ENCODE data around the gene CYTIP.
"Not testable (repeated sequence)": the region's sequence is repeated elsewhere in the genome, so short reads cannot be mapped to it uniquely, and the experiment has no call there.

CYTIP gene

GRCh38 chr2:157414050-157414449 lies 29.8 kb downstream of the CYTIP start:
- H3K4me3 ChIP-seq (ENCODE audit: low read depth, low read length) = no peak overlapping the region
- no peaks in the 10 kb centered on the region for H3K9me3 ChIP-seq (ENCODE audit: severe bottlenecking)
- no peak overlapping the region for H3K27ac ChIP-seq
- no peaks in the 10 kb centered on the region for H3K27me3 ChIP-seq (ENCODE audit: insufficient read depth, low read depth, severe bottlenecking)
- TF ChIP-seq CTCF (IDR thresholded peaks at IDR 0.05; ENCODE audit: low read depth, low read length) = no peak
- H3K36me3 ChIP-seq = no peaks in the 10 kb centered on the region
- DNase-seq = no peak

- Histone ChIP-seq H3K27ac (no peak overlapping the region), H3K4me3 (ENCODE audit: low read depth, low read length) (no peak overlapping the region), H3K9me3 (ENCODE audit: severe bottlenecking) (no peaks in the 10 kb centered on the region), H3K36me3 (no peaks in the 10 kb centered on the region), H3K27me3 (ENCODE audit: insufficient read depth, low read depth, severe bottlenecking) (no peaks in the 10 kb centered on the region)
- no peak for DNase-seq
- TF ChIP-seq CTCF (IDR thresholded peaks at IDR 0.05; ENCODE audit: low read depth, low read length) = no peak
These were observed 30.4 kb downstream of the CYTIP start for GRCh38 chr2:157413326-157414035.

- no peak for DNase-seq
- Histone ChIP-seq H3K27ac (no peak overlapping the region), H3K4me3 (ENCODE audit: low read depth, low read length) (no peak overlapping the region), H3K27me3 (ENCODE audit: insufficient read depth, low read depth, severe bottlenecking) (no peaks in the 10 kb centered on the region), H3K9me3 (ENCODE audit: severe bottlenecking) (no peaks in the 10 kb centered on the region), H3K36me3 (no peaks in the 10 kb centered on the region)
- TF ChIP-seq CTCF (IDR thresholded peaks at IDR 0.05; ENCODE audit: low read depth, low read length) = no peak
These were observed 32.1 kb downstream of the CYTIP start for GRCh38 chr2:157411624-157412336.

DNA sequence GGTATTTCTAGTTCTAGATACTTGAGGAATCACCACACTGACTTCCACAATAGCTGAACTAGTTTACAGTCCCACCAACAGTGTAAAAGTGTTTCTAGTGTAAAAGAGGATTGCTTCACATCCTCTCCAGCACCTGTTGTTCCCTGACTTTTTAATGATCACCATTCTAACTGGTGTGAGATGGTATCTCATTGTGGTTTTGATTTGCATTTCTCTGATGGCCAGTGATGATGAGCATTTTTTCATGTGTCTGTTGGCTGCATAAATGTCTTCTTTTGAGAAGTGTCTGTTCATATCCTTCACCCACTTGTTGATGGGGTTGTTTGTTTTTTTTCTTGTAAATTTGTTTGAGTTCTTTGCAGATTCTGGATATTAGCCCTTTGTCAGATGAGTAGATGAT lies 38.5 kb downstream of the CYTIP start:
- not testable (repeated sequence) for H3K36me3 ChIP-seq; H3K9me3 ChIP-seq (ENCODE audit: severe bottlenecking); H3K4me3 ChIP-seq (ENCODE audit: low read depth, low read length); H3K27me3 ChIP-seq (ENCODE audit: insufficient read depth, low read depth, severe bottlenecking); DNase-seq; H3K27ac ChIP-seq

DNA sequence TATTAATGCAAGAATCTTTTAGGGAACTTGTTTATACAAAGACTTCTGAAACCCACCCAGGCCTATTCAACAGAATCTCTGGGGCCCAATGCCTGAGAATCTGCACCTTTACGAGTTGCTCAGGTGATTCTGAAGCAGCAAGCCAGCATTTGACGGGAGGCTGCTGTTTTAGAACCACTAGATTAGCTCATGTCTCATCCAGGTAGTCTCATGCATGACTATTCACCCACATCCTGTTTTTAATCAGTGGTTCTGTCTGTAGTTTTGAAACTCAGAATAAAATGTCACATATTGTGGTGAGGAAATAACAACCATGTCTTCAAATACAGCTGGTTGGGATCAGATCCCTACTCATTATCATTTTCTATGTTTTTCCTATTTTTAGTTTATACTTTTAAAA lies 39.5 kb downstream of the CYTIP start:
- Histone ChIP-seq H3K27ac (no peak overlapping the region), H3K36me3 (no peaks in the 10 kb centered on the region), H3K4me3 (ENCODE audit: low read depth, low read length) (no peak overlapping the region), H3K9me3 (ENCODE audit: severe bottlenecking) (no peaks in the 10 kb centered on the region), H3K27me3 (ENCODE audit: insufficient read depth, low read depth, severe bottlenecking) (no peaks in the 10 kb centered on the region)
- no peak for TF ChIP-seq CTCF (IDR thresholded peaks at IDR 0.05; ENCODE audit: low read depth, low read length)
- no peak for DNase-seq

- not testable (repeated sequence) for H3K27ac ChIP-seq; H3K27me3 ChIP-seq (ENCODE audit: insufficient read depth, low read depth, severe bottlenecking); H3K36me3 ChIP-seq; H3K4me3 ChIP-seq (ENCODE audit: low read depth, low read length); H3K9me3 ChIP-seq (ENCODE audit: severe bottlenecking)
- DNase-seq = peak; percentile 70
These were observed 40.9 kb downstream of the CYTIP start for GRCh38 chr2:157402801-157403485.

Measured in WERI-Rb-1 (cell line).